ENCODE measurements around the gene MARCOL. TPM values are rescaled to one million over a fixed set of nuclear protein-coding genes. Genes with fewer than 3 reads are reported as not detected.
A peak's percentile ranks its signal among the peaks of the same experiment; 100 is the strongest.

The MARCOL gene
- total RNA-seq, 1 donor from 2014 or later, result not detected

GRCh38 chr5:148290271-148291195 lies 52.2 kb downstream of the MARCOL start:
- H3K9me3 Mint-ChIP-seq (ENCODE audit: low read depth), result peaks cover 5% of the 10 kb centered on the region
- TF ChIP-seq CTCF (IDR thresholded peaks at IDR 0.05; ENCODE audit: unreplicated experiment), result peak; percentile 61
- H3K36me3 Mint-ChIP-seq (ENCODE audit: insufficient read depth), result no peaks in the 10 kb centered on the region
- H3K27ac Mint-ChIP-seq, result peak overlapping the region; percentile 74
- H3K4me3 Mint-ChIP-seq (ENCODE audit: low read depth), result no peak overlapping the region
- peaks cover 14% of the 10 kb centered on the region for H3K4me1 Mint-ChIP-seq (ENCODE audit: low read depth)
- no peak for DNase-seq (ENCODE audit: low spot score, unreplicated experiment)
- peaks cover 6% of the 10 kb centered on the region for H3K27me3 Mint-ChIP-seq

Other genes starting within 250 kb of the MARCOL start
- gene SPINK5, start 174.5 kb upstream of the MARCOL start, total RNA-seq, result 19.7 and 23.8 TPM in 2 replicates
- not detected in 2 replicates for gene SPINK14, start 70.0 kb upstream of the MARCOL start, total RNA-seq
- gene SPINK6, start 35.5 kb upstream of the MARCOL start, total RNA-seq, result not detected in 2 replicates
- not detected in 2 replicates for gene SPINK13, start 30.3 kb downstream of the MARCOL start, total RNA-seq
- gene SPINK7, start 73.9 kb downstream of the MARCOL start, total RNA-seq, result not detected in 2 replicates
- gene SPINK9, start 97.0 kb downstream of the MARCOL start, total RNA-seq, result not detected in 2 replicates
- 65.0 and 68.1 TPM in 2 replicates for gene FBXO38, start 145.4 kb downstream of the MARCOL start, total RNA-seq